Measurements from ENCODE around the gene PRPF31.

Gene PRPF31

GRCh38 chr19:54178581-54179261 is 63.2 kb downstream of the PRPF31 start:
- DNase-seq = peak; percentile 20
- in situ Hi-C loops (cut with HindIII; ENCODE audit: low pct_ligation_motif_present, low pct_unique_long_range_greater_than_20kb, low sequenced_read_pairs) = no loop called here

DNA sequence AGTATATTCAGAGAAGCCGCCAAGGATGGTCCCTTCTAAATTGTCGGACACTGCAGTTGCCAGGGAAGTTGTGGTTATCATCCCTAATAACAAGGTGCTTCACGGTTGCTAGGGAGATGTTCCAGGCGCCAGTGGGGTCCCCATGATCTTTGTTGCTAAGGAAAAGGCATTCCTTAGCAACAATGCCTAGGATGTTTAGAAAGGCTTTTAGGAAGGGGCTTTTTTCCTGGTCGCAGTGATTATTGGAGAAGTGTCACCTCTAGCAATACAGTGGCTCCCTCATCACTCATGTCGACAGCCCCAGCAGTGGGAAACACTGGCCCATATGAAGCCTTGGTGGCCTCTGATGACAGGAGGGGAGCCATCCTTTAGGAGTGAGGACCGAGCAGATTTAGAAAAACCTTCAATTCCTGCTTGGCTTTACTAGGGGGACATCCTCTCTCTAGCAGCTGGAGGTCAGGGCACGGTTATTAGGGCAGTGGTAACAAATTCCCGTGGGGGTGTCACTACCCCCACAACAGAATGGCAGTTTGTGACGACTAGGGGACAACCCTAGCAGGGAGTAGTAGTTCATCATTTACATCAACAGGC is 63.8 kb downstream of the PRPF31 start:
- in situ Hi-C loops (cut with HindIII; ENCODE audit: low pct_ligation_motif_present, low pct_unique_long_range_greater_than_20kb, low sequenced_read_pairs) = no loop called here
- DNase-seq = no peak

GRCh38 chr19:54179921-54180461 is 64.4 kb downstream of the PRPF31 start:
- DNase-seq = no peak
- in situ Hi-C loops (cut with HindIII; ENCODE audit: low pct_ligation_motif_present, low pct_unique_long_range_greater_than_20kb, low sequenced_read_pairs) = no loop called here

DNA sequence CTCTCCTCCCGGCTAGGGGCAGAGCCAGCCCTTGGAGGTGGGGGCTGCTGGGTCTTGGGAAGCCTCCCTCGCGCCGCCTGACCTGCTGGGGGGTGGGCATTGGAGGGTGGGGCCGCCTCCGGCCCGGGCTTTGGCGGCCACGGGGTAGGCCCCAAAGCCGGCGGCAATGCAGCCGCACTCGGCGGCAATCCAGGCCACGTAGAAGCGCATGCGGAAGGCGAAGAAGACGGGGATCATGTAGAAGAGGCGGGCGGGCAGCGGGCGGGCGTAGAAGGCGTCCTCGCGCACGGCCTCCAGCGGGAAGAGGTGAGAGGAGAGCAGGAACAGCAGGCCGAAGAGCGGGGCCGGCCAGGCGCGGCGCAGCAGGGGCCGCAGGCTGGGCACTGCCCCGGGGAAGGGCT is 65.1 kb downstream of the PRPF31 start:
- DNase-seq = no peak
- in situ Hi-C loops (cut with HindIII; ENCODE audit: low pct_ligation_motif_present, low pct_unique_long_range_greater_than_20kb, low sequenced_read_pairs) = no loop called here

Measured in ACHN (cell line).